Measurements from ENCODE around the gene RAD51B.

The RAD51B gene

GRCh38 chr14:68516342-68516741 is 696.8 kb downstream of the RAD51B start:
- H3K27ac ChIP-seq (ENCODE audit: extremely low read depth, low read depth, low read length): no peak overlapping the region
- no peak overlapping the region for H3K4me3 ChIP-seq (ENCODE audit: low read depth, low read length)
- POLR2A ChIA-PET: no interaction called here
- H3K36me3 ChIP-seq (ENCODE audit: control insufficient read depth in 2 of 2, insufficient read depth in 1 of 2, low read length in 2 of 2): no peaks in the 10 kb centered on the region
- H3K9me3 ChIP-seq (ENCODE audit: control insufficient read depth, insufficient read depth, low read depth, low read length): no peaks in the 10 kb centered on the region
- CTCF ChIA-PET: no interaction called here
- TF ChIP-seq ZNF341 (tag by site-specific recombination; IDR thresholded peaks at IDR 0.05; ENCODE audit: low read depth): no peak
- no peak for TF ChIP-seq MZF1 (tag by site-specific recombination; IDR thresholded peaks at IDR 0.05; ENCODE audit: borderline replicate concordance)
- TF ChIP-seq ZNF585B (tag by site-specific recombination; IDR thresholded peaks at IDR 0.05): no peak
- TF ChIP-seq ZNF792 (tag by site-specific recombination; IDR thresholded peaks at IDR 0.05): no peak
- TF ChIP-seq ZBTB10 (tag by site-specific recombination; IDR thresholded peaks at IDR 0.05): no peak
- no peak for TF ChIP-seq GFI1B (tag by site-specific recombination; IDR thresholded peaks at IDR 0.05)
- no peak for TF ChIP-seq ZNF544 (tag by site-specific recombination; IDR thresholded peaks at IDR 0.05)
- TF ChIP-seq ZNF184 (tag by site-specific recombination; IDR thresholded peaks at IDR 0.05): no peak
- TF ChIP-seq ZNF513 (tag by site-specific recombination; IDR thresholded peaks at IDR 0.05): no peak
- TF ChIP-seq PRDM2 (tag by site-specific recombination; IDR thresholded peaks at IDR 0.05; ENCODE audit: borderline replicate concordance): no peak
- TF ChIP-seq ZNF610 (tag by site-specific recombination; IDR thresholded peaks at IDR 0.05; ENCODE audit: borderline replicate concordance): no peak
- TF ChIP-seq REPIN1 (tag by site-specific recombination; IDR thresholded peaks at IDR 0.05; ENCODE audit: low read depth): no peak
- no peak for TF ChIP-seq ATF2 (tag by site-specific recombination; IDR thresholded peaks at IDR 0.05; ENCODE audit: low read depth)
- no peak for TF ChIP-seq ZNF76 (tag by site-specific recombination; IDR thresholded peaks at IDR 0.05; ENCODE audit: borderline replicate concordance, low read depth)
- no peak for TF ChIP-seq ZNF596 (tag by site-specific recombination; IDR thresholded peaks at IDR 0.05)
- no peak for TF ChIP-seq ZBTB1 (tag by site-specific recombination; IDR thresholded peaks at IDR 0.05)
- no peak for TF ChIP-seq SP3 (tag by site-specific recombination; IDR thresholded peaks at IDR 0.05)
- TF ChIP-seq ZSCAN5A (tag by site-specific recombination; IDR thresholded peaks at IDR 0.05): no peak
- TF ChIP-seq ZNF175 (tag by site-specific recombination; IDR thresholded peaks at IDR 0.05): no peak
- H3K4me1 ChIP-seq (ENCODE audit: control insufficient read depth, insufficient read depth, low read length): no peaks in the 10 kb centered on the region

Data from HEK293 (cell line).